NCI-H2171 treated with DMSO at 0.1 percent for 48 hours (cell line): ENCODE results near the gene HINT2.
A peak's percentile ranks its signal among the peaks of the same experiment; 100 is the strongest.

Experiments used
- DNase-seq: peaks from one replicate; lab custom pipeline; 2025; lab: John Stamatoyannopoulos, UW

HINT2 gene

GRCh38 chr9:35840881-35841644 is 26.2 kb upstream of the HINT2 start:
- DNase-seq = no peak

- no peak for DNase-seq
Observed at GRCh38 chr9:35839926-35840325, 25.1 kb upstream of the HINT2 start.

DNA sequence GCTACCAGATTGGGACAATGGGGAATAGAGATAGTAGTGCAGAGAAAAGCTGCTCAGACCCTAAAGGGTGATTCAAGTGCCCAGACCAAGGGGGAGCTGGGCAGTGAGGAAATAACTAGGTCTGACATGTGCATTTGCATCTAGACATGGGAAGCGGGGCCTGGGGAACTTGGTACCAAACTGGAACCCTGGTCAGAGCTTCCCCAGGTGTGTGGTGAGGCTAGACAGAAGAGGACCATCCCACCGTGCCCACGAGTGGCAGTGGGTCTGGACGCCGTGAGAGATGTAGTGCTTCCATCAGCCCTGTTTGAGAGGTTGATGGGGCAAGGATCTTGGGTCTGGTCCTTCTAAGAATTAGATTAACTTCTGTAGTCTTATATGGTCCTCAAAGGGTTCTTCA is 21.8 kb upstream of the HINT2 start:
- DNase-seq = no peak

GRCh38 chr9:35835766-35836165 is 20.9 kb upstream of the HINT2 start:
- DNase-seq = no peak

GRCh38 chr9:35835216-35835632 is 20.4 kb upstream of the HINT2 start:
- no peak for DNase-seq

DNA sequence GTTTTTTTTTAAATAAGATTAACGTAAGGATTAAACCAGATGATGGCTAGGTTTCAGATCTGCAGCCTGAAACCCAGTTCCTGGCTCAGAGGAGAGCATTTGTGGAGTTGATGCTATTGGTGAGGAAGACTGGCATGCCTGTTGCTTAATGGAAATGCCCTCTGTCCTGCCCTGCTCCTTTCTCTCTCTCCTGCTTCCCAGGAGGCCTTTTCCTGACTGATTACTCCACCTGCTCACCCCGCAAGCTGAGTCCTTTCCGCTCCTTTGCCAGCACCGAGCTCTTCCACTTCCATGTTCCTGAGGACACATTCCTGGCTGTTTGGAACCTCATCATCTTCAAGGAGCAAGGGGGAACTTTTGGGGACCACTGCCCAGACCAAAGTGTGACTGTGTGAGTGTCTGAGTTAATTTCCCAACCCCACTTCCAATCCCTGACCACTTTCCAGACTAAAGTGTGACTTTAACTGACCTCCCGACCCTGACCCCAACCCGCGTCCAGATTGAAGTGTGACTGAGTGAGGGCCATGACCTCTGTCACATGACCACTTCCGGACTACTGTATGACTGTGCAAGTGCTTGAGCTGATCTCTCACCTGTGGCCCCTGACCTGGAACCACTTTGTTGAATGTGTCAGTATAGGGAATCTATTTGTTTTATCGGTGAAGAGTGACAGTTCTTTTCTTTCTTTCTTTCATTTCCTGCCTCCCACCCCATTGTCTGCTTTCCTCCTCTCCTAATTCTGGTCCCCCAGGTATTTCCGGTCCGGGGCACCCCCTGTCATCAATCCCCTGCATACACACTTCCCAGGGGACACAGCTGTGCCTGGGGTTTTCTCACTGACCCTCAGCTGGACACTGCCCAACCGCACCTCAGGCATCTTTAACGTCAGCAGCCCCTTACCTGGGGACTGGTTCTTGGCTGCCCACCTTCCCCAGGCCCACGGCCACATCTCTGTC is 19.7 kb upstream of the HINT2 start:
- DNase-seq = peak; percentile 1

DNA sequence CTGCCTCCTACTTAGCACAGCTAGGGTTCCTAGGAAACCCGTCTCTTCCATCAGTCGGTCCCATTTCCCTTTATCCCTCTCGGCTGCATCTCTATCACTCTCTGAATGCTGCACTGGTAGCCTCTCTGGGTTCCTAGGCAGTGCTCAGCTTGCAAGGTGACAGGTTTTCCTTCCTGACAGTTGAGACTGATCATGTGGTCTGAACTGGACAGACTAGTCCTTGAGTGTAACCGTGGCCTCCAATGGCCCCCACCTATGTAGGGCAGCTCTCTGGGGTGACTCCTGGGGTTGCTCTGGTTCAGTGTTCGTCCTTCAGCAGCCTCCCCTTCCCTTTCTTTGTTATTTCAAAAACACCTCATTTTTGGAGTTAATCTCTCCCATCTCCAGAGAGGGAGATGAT is 18.0 kb upstream of the HINT2 start:
- DNase-seq = no peak

- DNase-seq = no peak
Observed at GRCh38 chr9:35831040-35831439, 16.2 kb upstream of the HINT2 start.

DNA sequence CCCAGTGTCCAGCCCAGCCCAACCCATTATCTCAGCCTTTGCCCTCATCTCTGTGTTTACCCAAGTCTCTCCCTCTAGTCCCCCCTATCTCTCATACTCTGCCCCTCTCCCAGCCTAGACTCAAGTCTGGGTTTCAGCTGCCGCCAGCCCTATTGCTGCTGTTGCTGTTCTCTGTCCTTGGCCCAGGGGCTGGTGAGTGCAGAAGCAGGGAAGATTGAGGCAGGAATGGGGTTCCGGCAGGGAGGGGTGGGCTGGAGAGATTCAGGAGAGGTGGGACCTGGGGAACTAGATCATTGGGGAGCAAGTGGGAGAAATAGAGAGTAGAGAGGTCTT is 14.9 kb upstream of the HINT2 start:
- DNase-seq = no peak

- DNase-seq = peak; percentile 69
Observed at GRCh38 chr9:35829084-35829763, 14.4 kb upstream of the HINT2 start, which contains the start of gene TMEM8B. Gene TMEM8B (plus strand): TSS chr9:35829228. CDS start chr9:35829448, 220 bp downstream.

- DNase-seq = no peak
Observed at GRCh38 chr9:35828716-35829083, 13.9 kb upstream of the HINT2 start, which contains the start of gene FAM221B. Gene FAM221B (minus strand): TSS chr9:35828732. CDS start chr9:35826161, 2,571 bp downstream.

- no peak for DNase-seq
Observed at GRCh38 chr9:35827486-35827885, 12.6 kb upstream of the HINT2 start.

DNA sequence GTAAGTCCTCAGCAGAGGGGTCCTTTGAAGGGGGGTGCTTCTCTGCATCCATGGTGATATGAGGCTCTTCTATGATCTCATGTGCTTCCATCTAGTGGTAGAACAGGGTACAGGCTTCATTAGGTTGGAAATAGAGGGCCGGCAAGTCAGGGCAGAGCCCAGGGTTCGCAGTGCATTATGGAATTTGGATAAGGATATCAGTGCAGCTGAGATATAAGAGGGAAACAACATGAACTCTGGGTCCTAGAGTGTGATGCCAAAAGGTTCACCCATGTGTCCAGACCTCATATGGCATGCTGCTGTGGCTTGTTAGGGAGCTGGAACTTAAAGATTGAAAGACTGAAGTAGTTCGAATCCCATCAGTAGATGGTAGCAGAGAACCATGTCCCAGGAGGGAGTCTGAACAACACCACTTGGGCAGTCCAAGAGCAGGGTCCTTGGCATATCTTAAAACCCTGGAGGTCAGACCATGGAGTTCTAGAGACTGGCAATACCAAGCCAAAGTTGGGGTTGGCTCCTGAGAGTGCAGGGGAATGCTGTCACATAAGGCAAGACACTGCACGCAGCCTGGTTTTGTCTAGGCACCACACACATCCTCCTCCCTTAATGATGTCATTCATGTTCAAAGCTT is 11.3 kb upstream of the HINT2 start:
- DNase-seq = peak; percentile 59

- no peak for DNase-seq
Observed at GRCh38 chr9:35822926-35823325, 8.1 kb upstream of the HINT2 start.

DNA sequence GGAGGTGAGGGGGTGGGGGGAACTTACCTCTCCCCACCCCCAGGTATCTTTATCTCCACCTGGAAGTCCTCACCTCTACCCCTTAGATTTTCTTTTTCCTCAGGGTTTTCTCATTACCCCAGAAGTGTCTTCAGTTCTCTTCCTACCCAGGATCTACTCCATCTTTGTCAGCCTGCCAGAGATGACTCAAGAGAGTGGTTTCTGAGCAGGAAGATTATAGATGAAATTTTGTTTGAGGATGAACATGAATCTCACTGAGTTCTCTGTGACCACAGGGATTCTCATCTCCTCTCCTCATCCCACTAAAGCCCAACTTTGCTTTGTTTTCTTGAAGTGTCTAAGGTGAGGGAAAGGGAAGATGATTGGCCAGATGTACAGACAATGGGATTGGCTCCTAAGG is 5.2 kb upstream of the HINT2 start:
- DNase-seq = no peak

DNA sequence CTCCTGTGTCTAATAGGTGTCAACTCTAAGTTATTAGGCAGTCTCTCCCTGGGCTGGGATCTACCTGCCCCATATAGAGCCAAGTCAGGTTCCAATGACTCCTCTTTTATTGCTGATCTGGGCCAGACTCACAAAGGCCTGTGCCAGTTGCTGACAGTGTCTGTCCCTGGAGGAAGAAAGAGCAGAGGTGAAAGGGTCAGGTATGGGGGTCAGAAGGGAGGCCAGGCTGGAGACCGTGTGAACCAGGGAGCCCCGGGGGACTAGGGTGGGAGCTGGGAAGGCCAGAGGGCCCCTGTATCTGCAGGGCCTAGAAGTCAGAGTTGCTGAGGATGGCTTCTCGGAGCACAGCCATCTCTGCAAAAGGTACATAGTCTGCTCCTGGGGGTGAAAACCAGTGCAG is 3.5 kb upstream of the HINT2 start:
- DNase-seq = no peak

GRCh38 chr9:35816708-35817107 is 1.9 kb upstream of the HINT2 start:
- DNase-seq = peak; percentile 89

DNA sequence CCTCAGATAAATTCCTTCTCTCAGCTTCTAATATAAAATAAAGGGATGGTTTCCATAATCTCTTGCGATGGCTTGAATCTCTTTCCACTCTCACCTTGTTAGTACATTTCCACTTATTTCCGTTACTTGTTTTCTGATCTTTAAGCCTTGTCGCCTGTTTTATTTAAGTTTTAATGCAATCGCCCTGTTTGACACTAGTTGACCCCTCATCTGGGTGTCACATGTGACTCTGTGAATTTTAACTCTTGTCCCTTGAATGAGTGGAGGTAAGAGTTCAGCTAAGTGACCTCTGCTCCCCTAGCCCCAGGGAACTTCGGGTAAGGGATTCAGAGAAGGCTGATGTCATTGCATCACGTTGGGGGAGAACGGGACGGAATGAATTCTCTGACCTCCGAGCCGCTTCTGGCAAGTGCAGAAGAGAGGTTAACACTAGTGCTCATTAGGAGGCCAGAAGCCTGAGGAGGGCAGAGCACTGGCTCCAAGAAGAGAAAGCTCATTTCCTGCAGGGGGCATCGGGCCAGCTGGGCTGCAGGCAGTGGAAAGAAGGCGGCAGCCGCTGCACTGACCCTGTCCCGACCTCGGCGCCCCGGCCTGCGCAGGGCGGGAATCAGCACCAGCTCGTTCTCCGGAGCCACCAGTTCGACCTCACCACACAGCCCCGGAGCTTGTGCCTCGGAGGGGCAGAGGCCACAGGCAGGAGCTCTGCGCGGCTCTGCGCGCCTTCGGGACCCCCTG is 569 bp downstream of the HINT2 start:
- peak; percentile 26 for DNase-seq

DNA sequence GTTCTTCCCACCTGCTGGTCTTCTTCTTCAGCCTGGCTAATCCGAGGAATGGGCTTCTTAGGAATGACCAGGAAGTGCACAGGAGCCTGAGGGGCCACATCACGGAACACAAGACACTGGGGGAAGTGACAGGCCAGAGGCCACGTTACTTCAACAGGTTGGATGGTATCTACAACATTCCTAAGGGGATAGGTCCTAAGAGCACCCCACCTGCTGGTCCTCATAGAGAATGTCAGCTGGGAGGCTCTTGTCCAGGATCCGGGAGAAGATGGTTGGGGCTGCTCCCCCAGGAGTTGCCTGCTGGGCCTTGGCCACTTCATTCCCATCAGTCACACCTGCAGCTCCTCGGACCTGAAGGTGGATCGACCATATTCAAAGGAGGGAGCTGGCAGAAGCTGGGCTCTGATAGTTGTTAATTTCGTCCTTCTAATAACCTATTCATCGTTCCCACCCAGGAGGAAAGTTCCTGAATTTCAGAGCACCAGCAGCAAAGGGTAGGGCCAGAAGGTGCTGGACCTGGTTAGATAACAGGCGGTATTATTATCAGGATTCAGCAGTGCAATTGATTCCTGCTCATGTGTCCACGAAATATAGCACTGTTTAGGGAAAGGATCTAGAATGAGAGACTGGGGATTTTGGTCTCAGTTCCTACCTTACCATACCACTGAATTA is 1.3 kb downstream of the HINT2 start:
- DNase-seq = peak; percentile 2

DNA sequence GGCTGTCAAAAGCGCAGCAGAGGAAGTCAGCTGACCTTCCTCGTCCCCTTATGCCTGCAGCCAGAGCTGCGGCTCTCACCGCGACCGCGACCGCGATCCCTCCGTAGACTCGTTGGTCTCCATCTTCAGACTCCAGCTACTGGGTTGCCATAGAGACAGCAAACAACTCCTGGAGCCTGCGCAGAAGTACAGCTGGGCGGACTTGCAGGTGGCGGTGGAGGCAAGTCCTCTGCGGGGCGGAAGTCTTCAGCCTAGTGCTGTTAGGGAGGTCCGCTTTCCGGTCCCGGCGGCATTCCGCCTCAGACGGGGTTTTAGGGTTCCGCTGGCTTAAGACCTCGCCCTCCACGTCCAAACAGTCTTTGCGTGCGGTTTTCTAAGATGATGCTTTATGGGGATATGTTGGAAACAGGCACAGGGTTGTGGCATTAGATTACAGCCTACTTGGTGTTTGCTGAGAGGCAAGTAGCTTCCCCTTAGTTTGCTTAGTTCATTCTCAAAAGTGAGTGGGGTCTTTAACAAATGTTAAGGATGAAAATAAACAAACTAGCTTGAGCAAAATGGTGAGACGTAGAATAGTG is 2.7 kb downstream of the HINT2 start, which contains the start of gene SPAG8:
SPAG8 (minus strand) TSS at position 238 of the 578 bp plus-strand sequence; CDS start at position 123, 115 bp downstream.
- DNase-seq = peak; percentile 92
